OCI-LY7 (cell line): ENCODE data around the gene GRIP1.

Source experiments
- EZH2phosphoT487 ChIP-seq: fragments of 200-600 bp; sonication (generic); IDR thresholded peaks from 2 replicates; pipeline ENCODE4 v1.6.1; 2018; ENCODE audit warnings: low read depth, borderline replicate concordance, mild to moderate bottlenecking, mixed run types, antibody characterized with exemption, low read length, moderate library complexity, mixed read lengths
- TF ChIP-seq, protein P1 (sequence below): fragments of 200-600 bp; sonication (generic); conservative IDR thresholded peaks from 2 replicates; pipeline ENCODE4 v1.5.1; 2014; ENCODE audit warnings: mild to moderate bottlenecking, antibody characterized with exemption, low read length, moderate library complexity, mixed read lengths

DNA sequence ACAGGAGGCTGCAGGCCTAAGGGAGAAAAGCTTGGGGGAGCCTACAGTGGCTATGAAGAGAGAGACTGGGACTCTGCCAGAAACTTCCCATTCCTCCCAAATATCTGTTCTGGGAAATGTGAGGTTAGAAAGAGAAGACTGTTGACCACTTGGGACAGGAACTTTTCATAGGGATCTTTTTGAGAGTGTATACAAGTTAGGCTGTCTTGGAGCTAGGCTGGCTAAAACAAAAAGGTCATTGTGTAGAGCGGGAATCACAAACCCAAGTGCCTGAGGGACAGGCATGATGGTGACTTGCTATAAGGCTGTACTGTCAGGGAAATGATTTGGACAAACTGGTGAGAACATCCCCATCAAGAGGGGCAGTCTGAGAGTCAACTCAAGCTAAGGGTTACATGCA is 175.1 kb downstream of the GRIP1 start:
- TF ChIP-seq, protein P1, sequence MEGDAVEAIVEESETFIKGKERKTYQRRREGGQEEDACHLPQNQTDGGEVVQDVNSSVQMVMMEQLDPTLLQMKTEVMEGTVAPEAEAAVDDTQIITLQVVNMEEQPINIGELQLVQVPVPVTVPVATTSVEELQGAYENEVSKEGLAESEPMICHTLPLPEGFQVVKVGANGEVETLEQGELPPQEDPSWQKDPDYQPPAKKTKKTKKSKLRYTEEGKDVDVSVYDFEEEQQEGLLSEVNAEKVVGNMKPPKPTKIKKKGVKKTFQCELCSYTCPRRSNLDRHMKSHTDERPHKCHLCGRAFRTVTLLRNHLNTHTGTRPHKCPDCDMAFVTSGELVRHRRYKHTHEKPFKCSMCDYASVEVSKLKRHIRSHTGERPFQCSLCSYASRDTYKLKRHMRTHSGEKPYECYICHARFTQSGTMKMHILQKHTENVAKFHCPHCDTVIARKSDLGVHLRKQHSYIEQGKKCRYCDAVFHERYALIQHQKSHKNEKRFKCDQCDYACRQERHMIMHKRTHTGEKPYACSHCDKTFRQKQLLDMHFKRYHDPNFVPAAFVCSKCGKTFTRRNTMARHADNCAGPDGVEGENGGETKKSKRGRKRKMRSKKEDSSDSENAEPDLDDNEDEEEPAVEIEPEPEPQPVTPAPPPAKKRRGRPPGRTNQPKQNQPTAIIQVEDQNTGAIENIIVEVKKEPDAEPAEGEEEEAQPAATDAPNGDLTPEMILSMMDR, result no peak
- TF ChIP-seq EZH2phosphoT487, result no peak
